Ishikawa (cell line): ENCODE data around the gene FRRS1.

Experiments used
- CEBPB ChIP-seq: IDR thresholded peaks from 2 replicates; pipeline ENCODE4 v1.6.1; 2012
- CREB1 ChIP-seq: IDR thresholded peaks from 2 replicates; pipeline ENCODE4 v1.6.1; 2012; ENCODE audit warnings: low read depth
- EGR1 ChIP-seq: IDR thresholded peaks from 2 replicates; pipeline ENCODE4 v1.6.1; 2012
- EP300 ChIP-seq: IDR thresholded peaks from 2 replicates; pipeline ENCODE4 v1.6.1; 2012; ENCODE audit warnings: borderline replicate concordance
- FOXM1 ChIP-seq: IDR thresholded peaks from 2 replicates; pipeline ENCODE4 v1.6.1; 2012; ENCODE audit warnings: low read depth, borderline replicate concordance
- MAX ChIP-seq: IDR thresholded peaks from 2 replicates; pipeline ENCODE4 v1.6.1; 2012
- NFIC ChIP-seq: IDR thresholded peaks from 2 replicates; pipeline ENCODE4 v1.6.1; 2012
- RAD21 ChIP-seq: IDR thresholded peaks from 2 replicates; pipeline ENCODE4 v1.6.1; 2012; ENCODE audit warnings: low read depth
- REST ChIP-seq: IDR thresholded peaks from 2 replicates; pipeline ENCODE4 v1.6.1; 2012; ENCODE audit warnings: low read depth, mild to moderate bottlenecking
- TAF1 ChIP-seq: IDR thresholded peaks from 2 replicates; pipeline ENCODE4 v1.6.1; 2012; ENCODE audit warnings: low read depth, mild to moderate bottlenecking
- TCF12 ChIP-seq: IDR thresholded peaks from 2 replicates; pipeline ENCODE4 v1.6.1; 2012; ENCODE audit warnings: low read depth
- TEAD4 ChIP-seq: IDR thresholded peaks from 2 replicates; pipeline ENCODE4 v1.6.1; 2012
- USF1 ChIP-seq: IDR thresholded peaks from 2 replicates; pipeline ENCODE4 v1.6.1; 2012
- YY1 ChIP-seq: IDR thresholded peaks from 2 replicates; pipeline ENCODE4 v1.6.1; 2012; ENCODE audit warnings: low read depth
- ZBTB7A ChIP-seq: IDR thresholded peaks from 2 replicates; pipeline ENCODE4 v1.6.1; 2012; ENCODE audit warnings: low read depth

FRRS1 gene

GRCh38 chr1:99681583-99681982 is 84.9 kb downstream of the FRRS1 start:
- TF ChIP-seq REST (no peak), FOXM1 (no peak), USF1 (no peak), RAD21 (no peak)

GRCh38 chr1:99680270-99680669 is 86.2 kb downstream of the FRRS1 start:
- TF ChIP-seq ZBTB7A: no peak
- no peak for TF ChIP-seq NFIC
- TF ChIP-seq YY1: no peak
- TF ChIP-seq USF1: no peak
- no peak for TF ChIP-seq TEAD4
- TF ChIP-seq EGR1: no peak
- TF ChIP-seq CREB1: no peak
- no peak for TF ChIP-seq RAD21
- no peak for TF ChIP-seq FOXM1

GRCh38 chr1:99677416-99677815 is 89.0 kb downstream of the FRRS1 start:
- peak; percentile 56; the same call in 1 of the 2 replicates for TF ChIP-seq USF1
- TF ChIP-seq YY1: no peak

GRCh38 chr1:99676876-99677275 is 89.6 kb downstream of the FRRS1 start:
- TF ChIP-seq USF1 (no peak), MAX (no peak), TEAD4 (no peak), ZBTB7A (no peak), RAD21 (no peak), NFIC (no peak)

- TF ChIP-seq CREB1 (no peak), TCF12 (no peak), CEBPB (no peak)
These were observed 90.4 kb downstream of the FRRS1 start for GRCh38 chr1:99675994-99676393.

GRCh38 chr1:99675292-99675691 is 91.1 kb downstream of the FRRS1 start:
- TF ChIP-seq TEAD4: no peak
- TF ChIP-seq USF1: no peak
- TF ChIP-seq NFIC: no peak
- no peak for TF ChIP-seq FOXM1
- TF ChIP-seq EP300: no peak
- no peak for TF ChIP-seq CREB1
- no peak for TF ChIP-seq EGR1
- no peak for TF ChIP-seq RAD21
- TF ChIP-seq ZBTB7A: no peak
- TF ChIP-seq TCF12: no peak
- no peak for TF ChIP-seq CEBPB
- no peak for TF ChIP-seq YY1
- TF ChIP-seq TAF1: no peak
- TF ChIP-seq MAX: no peak
- TF ChIP-seq REST: no peak
